Spleen (tissue), 11 donors: ENCODE measurements around the gene TMEM89. TPM values are rescaled to one million over a fixed set of nuclear protein-coding genes. Genes with fewer than 3 reads are reported as not detected.

Source experiments
- DNase-seq: peaks from one replicate; pipeline ENCODE4 v3.0.0-alpha.2; 2020
- H3K27ac ChIP-seq, 8 donors: fragments of 200-600 bp; sonication (generic) in 7 of 8; 1 replicate in 4 of 8; 2 replicates in 4 of 8; pipeline versions ENCODE4 v1.5.0 to v1.8.0; 2016 to 2021; ENCODE audit warnings: inconsistent platforms in 4 of 8, mild to moderate bottlenecking in 4 of 8, moderate library complexity in 1 of 8
- H3K27me3 ChIP-seq, 7 donors: fragments of 200-600 bp; sonication (generic) in 6 of 7; replicated peaks in 1 of 7; 1 replicate in 4 of 7; 2 replicates in 3 of 7; pipeline versions ENCODE4 v1.5.0 to v1.8.0; 2016 to 2021; ENCODE audit warnings: inconsistent platforms in 3 of 7, mild to moderate bottlenecking in 1 of 7
- H3K36me3 ChIP-seq, 6 donors: fragments of 200-600 bp; sonication (generic) in 5 of 6; 1 replicate in 4 of 6; 2 replicates in 2 of 6; pipeline versions ENCODE4 v1.5.0 to v1.8.0; 2016 to 2021; ENCODE audit warnings: inconsistent platforms in 2 of 6
- H3K4me1 ChIP-seq, 6 donors: fragments of 200-600 bp; sonication (generic) in 5 of 6; 1 replicate in 3 of 6; 2 replicates in 3 of 6; pipeline versions ENCODE4 v1.5.0 to v1.8.0; 2016 to 2021; ENCODE audit warnings: inconsistent platforms in 3 of 6
- H3K4me3 ChIP-seq, 8 donors: fragments of 200-600 bp; sonication (generic) in 7 of 8; 1 replicate in 4 of 8; 2 replicates in 4 of 8; pipeline versions ENCODE4 v1.5.0 to v1.8.0; 2016 to 2021; ENCODE audit warnings: inconsistent platforms in 4 of 8, mild to moderate bottlenecking in 4 of 8, moderate library complexity in 2 of 8
- H3K9me3 ChIP-seq, 8 donors: fragments of 200-600 bp; sonication (generic) in 7 of 8; 1 replicate in 4 of 8; 2 replicates in 4 of 8; pipeline versions ENCODE4 v1.5.0 to v1.8.0; 2016 to 2021; ENCODE audit warnings: inconsistent platforms in 4 of 8
- POLR2A ChIP-seq, 3 donors: fragments of 450-650 bp; IDR thresholded peaks; one replicate each; pipeline ENCODE4 v1.5.1; 2017; ENCODE audit warnings: antibody characterized with exemption in 3 of 3, mild to moderate bottlenecking in 1 of 3
- POLR2AphosphoS5 ChIP-seq, 3 donors: sonication (generic); formaldehyde crosslinking; IDR thresholded peaks; one replicate each; pipeline ENCODE4 v1.5.1; 2017; ENCODE audit warnings: antibody characterized with exemption in 3 of 3
- WGBS, 5 donors: extraction: QIAGEN DNeasy Blood & Tissue Kit in 3 of 5; methylation state at CpG; one replicate each; pipeline versions ENCODE4 v1.1.5 to v1.1.7; 2013 to 2018; 5-methylcytosine and 5-hydroxymethylcytosine counted together
- intact Hi-C: fragments of 100-400 bp; cut with DNase I; formaldehyde crosslinking; loops from one replicate; pipeline ENCODE4 v1.15.0; 2023; ENCODE audit warnings: low total_unique reads
- polyA plus RNA-seq, 3 donors: library from polyadenylated mRNA; stranded (reverse); fragments of 200-250 nt; gene quantifications; one replicate each; pipeline ENCODE4 v1.2.1, GENCODE V29; 2013
- total RNA-seq, 7 donors: library from RNA; depleted of rRNA in 3 of 7; stranded (reverse); fragments of >200 nt in 3 of 7; fragmentation: NEBNext Ultra II Directional in 4 of 7; extraction: Animal tissue kit (Norgen Biotek cat#: 25700) in 4 of 7; gene quantifications; one replicate each; pipeline versions ENCODE4 v1.1.0 to v1.2.1, GENCODE V29; 2016 to 2021
- TF ChIP-seq, protein P1 (sequence below), 11 experiments: fragments of 200-600 bp in 7 of 11; fragments of 450-650 bp in 4 of 11; sonication (generic) in 4 of 11; IDR thresholded peaks in 8 of 11; conservative IDR thresholded peaks in 3 of 11; 1 replicate in 7 of 11; 2 replicates in 4 of 11; pipeline versions ENCODE4 v1.4.0 to v1.8.0; 2016 to 2021; ENCODE audit warnings: antibody characterized with exemption in 11 of 11, inconsistent platforms in 4 of 11, mild to moderate bottlenecking in 1 of 11
- donor health status: healthy with polysubstance abuse.
- donor health status: DM: no; HTN: no; CAD: no; lungs with moderate emphysema.
- donor health status: DM: no; HTN: no; CAD: no.
- donor health status: Bipolar disorder and iron deficiency.
- donor health status: healthy.
- donor health status: DM: no; HTN: no; CAD: no.
- donor health status: DM: yes; HTN: yes; CAD: no.

TMEM89 gene
- total and polyA plus RNA-seq, 10 donors, result 0.42 to 0.46 TPM; not detected in 8

DNA sequence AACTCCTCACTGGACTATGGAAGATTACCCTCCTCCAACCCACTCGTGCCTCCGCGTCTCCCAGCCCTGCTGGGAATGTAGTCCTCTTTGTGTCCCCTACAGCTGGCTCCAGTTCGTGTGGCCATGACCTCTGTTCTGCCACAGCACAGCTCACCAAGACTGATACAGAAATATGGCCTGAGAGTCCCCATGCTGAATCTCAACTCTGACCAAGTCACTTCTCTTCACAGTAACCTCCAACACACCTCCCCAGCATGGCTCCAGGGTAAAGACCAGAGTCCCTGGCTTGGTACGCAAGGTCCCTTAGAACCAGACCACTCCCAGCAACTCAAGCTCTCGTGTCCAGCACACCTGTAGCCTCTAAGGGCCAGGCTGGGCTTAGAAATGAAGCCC, 24.2 kb downstream of the TMEM89 start:
- DNase-seq, result no peak
- Histone ChIP-seq H3K27me3 (peaks cover 0 to 38% (median 16%) of the 10 kb centered on the region in 7 donors), H3K9me3 (no peaks in the 10 kb centered on the region), H3K4me1 (peaks cover 0 to 46% (median 25%) of the 10 kb centered on the region in 6 donors), H3K4me3 (no peak overlapping the region), H3K36me3 (peaks cover 10 to 59% (median 54%) of the 10 kb centered on the region in 6 donors), H3K27ac (peak overlapping the region in 7 of 8 donors; percentile 35 to 79 (median 73))
- TF ChIP-seq, protein P1, sequence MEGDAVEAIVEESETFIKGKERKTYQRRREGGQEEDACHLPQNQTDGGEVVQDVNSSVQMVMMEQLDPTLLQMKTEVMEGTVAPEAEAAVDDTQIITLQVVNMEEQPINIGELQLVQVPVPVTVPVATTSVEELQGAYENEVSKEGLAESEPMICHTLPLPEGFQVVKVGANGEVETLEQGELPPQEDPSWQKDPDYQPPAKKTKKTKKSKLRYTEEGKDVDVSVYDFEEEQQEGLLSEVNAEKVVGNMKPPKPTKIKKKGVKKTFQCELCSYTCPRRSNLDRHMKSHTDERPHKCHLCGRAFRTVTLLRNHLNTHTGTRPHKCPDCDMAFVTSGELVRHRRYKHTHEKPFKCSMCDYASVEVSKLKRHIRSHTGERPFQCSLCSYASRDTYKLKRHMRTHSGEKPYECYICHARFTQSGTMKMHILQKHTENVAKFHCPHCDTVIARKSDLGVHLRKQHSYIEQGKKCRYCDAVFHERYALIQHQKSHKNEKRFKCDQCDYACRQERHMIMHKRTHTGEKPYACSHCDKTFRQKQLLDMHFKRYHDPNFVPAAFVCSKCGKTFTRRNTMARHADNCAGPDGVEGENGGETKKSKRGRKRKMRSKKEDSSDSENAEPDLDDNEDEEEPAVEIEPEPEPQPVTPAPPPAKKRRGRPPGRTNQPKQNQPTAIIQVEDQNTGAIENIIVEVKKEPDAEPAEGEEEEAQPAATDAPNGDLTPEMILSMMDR (IDR thresholded peaks at IDR 0.05 in 8 of 11, conservative IDR thresholded peaks at IDR 0.05 in 3 of 11), result no peak
- TF ChIP-seq POLR2AphosphoS5 (IDR thresholded peaks at IDR 0.05), result peak in 1 of 3 donors; percentile 30
- WGBS, 5 donors, result 76 to 85% (median 83%) methylated on average over 5 to 6 of the region's 6 CpGs
- intact Hi-C loops, result no loop called here

DNA sequence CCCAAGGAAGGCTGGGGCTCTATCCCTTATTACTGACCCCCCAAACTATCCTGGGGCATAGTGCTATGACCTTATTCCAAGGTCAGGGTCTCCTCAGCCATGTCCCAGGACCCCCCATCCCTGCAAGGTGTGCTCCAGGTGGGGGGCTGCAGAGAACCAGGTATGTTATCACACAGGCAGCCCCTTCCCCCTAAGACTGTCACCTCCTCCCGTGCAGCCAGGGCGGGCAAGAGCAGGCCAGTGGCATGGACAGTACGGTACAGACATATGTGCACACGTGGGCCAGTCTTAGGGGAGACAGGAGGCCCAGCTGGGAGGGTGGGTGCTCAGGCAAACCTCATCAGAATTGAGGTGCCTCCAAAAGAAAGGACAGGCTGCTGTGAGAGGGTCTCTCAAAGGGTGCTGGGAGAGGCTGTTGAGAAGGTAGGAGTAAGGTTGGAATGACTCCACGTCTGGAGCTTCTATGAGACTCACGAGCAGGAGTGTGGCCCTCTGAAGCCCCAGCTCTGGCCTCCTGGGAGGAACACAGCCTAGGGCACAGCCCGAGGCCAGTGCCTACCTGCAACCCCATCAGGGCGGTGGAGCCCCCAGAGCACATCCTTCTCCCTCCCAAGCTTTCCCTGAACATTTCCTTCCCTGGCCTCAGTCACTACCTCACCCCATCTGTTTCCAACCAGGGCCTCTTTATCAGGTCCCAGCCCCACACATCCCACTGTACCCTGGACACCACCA, 24.7 kb downstream of the TMEM89 start:
- peaks cover 0 to 43% (median 16%) of the 10 kb centered on the region in 7 donors for H3K27me3 ChIP-seq
- H3K4me1 ChIP-seq, result peaks cover 0 to 46% (median 25%) of the 10 kb centered on the region in 6 donors
- intact Hi-C loops, result no loop called here
- 78 to 87% (median 82%) methylated on average over 8 of the region's 8 CpGs for WGBS, 5 donors
- peak overlapping the region in 6 of 8 donors; percentile 1 to 79 (median 74) for H3K27ac ChIP-seq
- DNase-seq, result no peak
- H3K4me3 ChIP-seq, result no peak overlapping the region
- peaks cover 10 to 53% (median 48%) of the 10 kb centered on the region in 6 donors for H3K36me3 ChIP-seq
- no peak for TF ChIP-seq POLR2A (IDR thresholded peaks at IDR 0.05)
- peak in 1 of 3 donors; percentile 24 for TF ChIP-seq POLR2AphosphoS5 (IDR thresholded peaks at IDR 0.05)
- H3K9me3 ChIP-seq, result no peaks in the 10 kb centered on the region

DNA sequence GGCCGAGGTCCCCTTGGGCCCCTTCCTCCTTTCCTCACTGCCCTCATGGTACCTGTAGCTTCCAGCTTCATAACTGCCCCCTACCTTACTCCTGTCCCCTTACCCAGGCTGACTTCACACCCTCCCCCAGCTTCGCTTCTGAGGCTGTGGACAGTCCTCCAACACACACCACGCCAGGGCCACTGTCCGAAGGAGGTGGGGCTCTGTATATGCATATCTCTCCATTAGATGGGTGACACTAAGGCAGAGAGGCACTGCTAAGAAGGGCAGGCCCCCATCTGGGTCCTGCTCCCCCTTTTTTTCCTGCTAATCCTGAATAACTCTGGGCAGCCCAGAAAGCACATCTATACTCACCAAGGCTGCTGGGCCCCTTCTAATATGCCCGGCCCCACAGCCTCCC, 25.4 kb downstream of the TMEM89 start:
- intact Hi-C loops, result no loop called here
- Histone ChIP-seq H3K36me3 (peaks cover 5 to 46% (median 41%) of the 10 kb centered on the region in 6 donors), H3K4me1 (peaks cover 0 to 46% (median 25%) of the 10 kb centered on the region in 6 donors), H3K27ac (peak overlapping the region in 5 of 8 donors; percentile 14 to 79 (median 75)), H3K27me3 (peaks cover 0 to 50% (median 16%) of the 10 kb centered on the region in 7 donors), H3K9me3 (no peaks in the 10 kb centered on the region), H3K4me3 (no peak overlapping the region)
- TF ChIP-seq POLR2AphosphoS5 (IDR thresholded peaks at IDR 0.05), result peak in 1 of 3 donors; percentile 16
- TF ChIP-seq, protein P1 (IDR thresholded peaks at IDR 0.05 in 8 of 11, conservative IDR thresholded peaks at IDR 0.05 in 3 of 11), result no peak
- TF ChIP-seq POLR2A (IDR thresholded peaks at IDR 0.05), result no peak
- DNase-seq, result no peak
- WGBS, 5 donors, result 76 to 82% (median 78%) methylated on average over 5 of the region's 5 CpGs

DNA sequence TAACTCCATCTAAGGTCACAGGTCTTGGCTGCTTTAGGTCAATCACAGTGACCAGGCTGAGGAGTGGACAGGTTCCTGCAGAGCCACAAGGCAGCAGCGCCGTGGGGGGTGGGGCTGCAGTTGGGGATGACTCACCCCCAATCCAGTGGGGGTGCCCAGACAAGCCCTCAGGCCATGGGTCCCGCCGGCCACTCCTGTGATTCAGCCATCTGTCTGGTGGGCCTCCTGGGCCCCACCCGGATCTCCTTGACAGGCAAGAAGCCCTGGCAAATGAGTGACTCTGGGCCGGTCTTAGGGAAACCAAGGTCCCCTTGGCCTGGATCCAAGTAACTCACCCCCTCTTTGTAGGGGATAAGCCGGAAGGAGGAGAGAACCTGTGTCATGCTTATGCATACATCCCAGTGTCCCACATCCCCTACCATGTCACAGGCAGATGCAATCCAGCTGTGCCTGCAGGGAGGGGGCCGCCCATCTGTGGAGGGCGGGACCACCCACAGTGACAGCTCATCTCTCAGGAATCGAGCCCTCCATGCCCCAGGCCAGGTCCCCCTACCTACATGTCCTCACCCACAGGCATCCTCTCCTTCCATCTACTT, 25.9 kb downstream of the TMEM89 start:
- intact Hi-C loops, result no loop called here
- Histone ChIP-seq H3K4me3 (no peak overlapping the region), H3K4me1 (peaks cover 0 to 46% (median 25%) of the 10 kb centered on the region in 6 donors), H3K9me3 (no peaks in the 10 kb centered on the region), H3K36me3 (peaks cover 3 to 41% (median 36%) of the 10 kb centered on the region in 6 donors), H3K27ac (peak overlapping the region in 5 of 8 donors; percentile 14 to 79 (median 75)), H3K27me3 (peaks cover 0 to 50% (median 16%) of the 10 kb centered on the region in 7 donors)
- DNase-seq, result no peak
- TF ChIP-seq, protein P1 (IDR thresholded peaks at IDR 0.05 in 8 of 11, conservative IDR thresholded peaks at IDR 0.05 in 3 of 11), result no peak
- TF ChIP-seq POLR2AphosphoS5 (IDR thresholded peaks at IDR 0.05) (peak in 2 of 3 donors; percentile 14 to 32), POLR2A (IDR thresholded peaks at IDR 0.05) (no peak)
- 34 to 70% (median 47%) methylated on average over 5 to 10 of the region's 10 CpGs for WGBS, 5 donors
